K562 (cell line): ENCODE data around the gene LMO2. TPM values are rescaled to one million over a fixed set of nuclear protein-coding genes. Genes with fewer than 3 reads are reported as not detected.

Experiments used
- ATAC-seq: fragments of 200-7000 bp; cut with Tn5 transposase; 3 replicates; pipeline ENCODE4 v1.9.1; 2020; ENCODE audit warnings: moderate library complexity
- BruUV-seq: library from RNA; stranded (reverse); fragments of 400-500 nt; replicated peaks from 2 replicates; lab custom pipeline; 2021; lab: Mats Ljungman, UMichigan
- CTCF ChIA-PET: fragments of 300-600 bp; formaldehyde crosslinking; extraction: SDS; loops from one replicate; lab custom pipeline; 2021; ENCODE audit warnings: low intra/inter-chr PET ratio; lab: Yijun Ruan, JAX
- POLR2A ChIA-PET: fragments of 300-600, 350-650 bp; sonication (Branson Sonifier 250); formaldehyde crosslinking; extraction: SDS; loops from one replicate; lab custom pipeline; 2021; ENCODE audit warnings: antibody characterized with exemption, inconsistent platforms; lab: Yijun Ruan, JAX
- DNase-seq, 4 experiments: peaks; one replicate each; pipeline versions ENCODE4 v3.0.0 to v3.0.0-alpha.2; 2011 to 2018; ENCODE audit warnings: low spot score in 3 of 4, mixed read lengths in 3 of 4; ENCODE audit errors: extremely low read depth in 1 of 4
- FAIRE-seq: peaks from 2 replicates; lab custom pipeline; 2011; peaks lifted over from hg19 to GRCh38; lab: Jason Lieb, UNC
- H2AFZ ChIP-seq: 2 replicates; pipeline ENCODE4 v1.6.0; 2011; ENCODE audit warnings: low read depth, low read length, control low read depth, inconsistent platforms
- H3K27ac ChIP-seq: fragments of 200-600 bp; 3 replicates; pipeline ENCODE4 v1.8.0; 2011; ENCODE audit warnings: low read depth, mild to moderate bottlenecking, control low read depth, inconsistent platforms, low read length, moderate library complexity, mixed read lengths; ENCODE audit errors: extremely low read depth
- H3K27me3 ChIP-seq, 2 experiments: fragments of 300-600 bp in 1 of 2; 2 replicates in 1 of 2; 3 replicates in 1 of 2; pipeline versions ENCODE4 v1.6.0 to v1.8.0; 2011; ENCODE audit warnings: inconsistent platforms in 2 of 2, low read length in 2 of 2, mild to moderate bottlenecking in 1 of 2, mixed read lengths in 1 of 2, moderate library complexity in 1 of 2; ENCODE audit not compliant: control insufficient read depth in 2 of 2, insufficient read depth in 2 of 2
- H3K36me3 ChIP-seq: fragments of 300-600 bp; 3 replicates; pipeline ENCODE4 v1.8.0; 2011; ENCODE audit warnings: mild to moderate bottlenecking, low read length, inconsistent platforms; ENCODE audit not compliant: control insufficient read depth, insufficient read depth
- H3K4me1 ChIP-seq, 2 experiments: fragments of 200-600 bp in 1 of 2; replicated peaks in 1 of 2; 2 replicates in 1 of 2; 3 replicates in 1 of 2; pipeline versions ENCODE4 v1.5.1 to v1.8.0; 2011; ENCODE audit warnings: inconsistent platforms in 2 of 2, low read length in 2 of 2, mild to moderate bottlenecking in 1 of 2, mixed read lengths in 1 of 2, moderate library complexity in 1 of 2; ENCODE audit not compliant: control insufficient read depth in 2 of 2, insufficient read depth in 2 of 2
- H3K4me2 ChIP-seq: 2 replicates; pipeline ENCODE4 v1.6.1; 2011; ENCODE audit warnings: low read length, control low read depth, inconsistent platforms, mixed read lengths; ENCODE audit not compliant: insufficient read depth
- H3K4me3 ChIP-seq: fragments of 200-600 bp; sonication (generic), shearing (Covaris generic); 2 replicates; pipeline ENCODE4 v1.5.1; 2016; ENCODE audit warnings: control low read depth, inconsistent platforms
- H3K79me2 ChIP-seq: fragments of 200-600 bp; 3 replicates; pipeline ENCODE4 v1.8.0; 2011; ENCODE audit warnings: low read length, inconsistent platforms; ENCODE audit not compliant: control insufficient read depth, insufficient read depth
- H3K9ac ChIP-seq, 2 experiments: 2 replicates each; pipeline versions ENCODE4 v1.6.0 to v1.6.1; 2011; ENCODE audit warnings: low read depth in 2 of 2, low read length in 2 of 2, control low read depth in 1 of 2, inconsistent platforms in 1 of 2, mild to moderate bottlenecking in 1 of 2, mixed read lengths in 1 of 2; ENCODE audit not compliant: insufficient read depth in 1 of 2
- H3K9me1 ChIP-seq: one replicate; pipeline ENCODE4 v1.6.0; 2011; ENCODE audit warnings: inconsistent platforms, mild to moderate bottlenecking, low read length, moderate library complexity; ENCODE audit not compliant: control insufficient read depth, insufficient read depth
- H3K9me3 ChIP-seq: replicated peaks from 2 replicates; pipeline ENCODE4 v1.5.1; 2011; ENCODE audit warnings: low read depth, low read length, inconsistent platforms; ENCODE audit not compliant: control insufficient read depth, insufficient read depth
- H4K20me1 ChIP-seq: replicated peaks from 2 replicates; pipeline ENCODE4 v1.6.1; 2011; ENCODE audit warnings: low read length, inconsistent platforms, mixed read lengths; ENCODE audit not compliant: control insufficient read depth, insufficient read depth
- ESRRB ChIP-seq: fragments of 250-450 bp; sonication (Bioruptor Pico); IDR thresholded peaks from 2 replicates; pipeline ENCODE4 v1.5.0; 2020; ENCODE audit warnings: mild to moderate bottlenecking, moderate library complexity, borderline replicate concordance
- FOXP4 ChIP-seq: sonication (generic); formaldehyde crosslinking; IDR thresholded peaks from 2 replicates; pipeline ENCODE4 v1.8.0; 2022; ENCODE audit warnings: mild to moderate bottlenecking, missing genetic modification reagents, borderline replicate concordance
- GATA2 ChIP-seq: sonication (generic); formaldehyde crosslinking; IDR thresholded peaks from 2 replicates; pipeline ENCODE4 v1.4.0; 2020; ENCODE audit warnings: mild to moderate bottlenecking, missing genetic modification reagents
- ILK ChIP-seq: fragments of 450-650 bp; IDR thresholded peaks from 2 replicates; pipeline ENCODE4 v1.6.1; 2016; ENCODE audit warnings: missing genetic modification characterization, low read depth, mild to moderate bottlenecking, missing compliant biosample characterization, moderate library complexity, borderline replicate concordance
- KDM5B ChIP-seq: fragments of 200-600 bp; sonication (generic); IDR thresholded peaks from 2 replicates; pipeline ENCODE4 v1.6.1; 2012; ENCODE audit warnings: low read depth, mild to moderate bottlenecking, moderate library complexity, low read length, control low read depth, inconsistent platforms; ENCODE audit not compliant: insufficient replicate concordance
- PTBP1 ChIP-seq: fragments of 200-400 bp; formaldehyde crosslinking; IDR thresholded peaks from 2 replicates; pipeline ENCODE4 v1.6.1; 2017; ENCODE audit warnings: low read depth, low read length
- RCOR1 ChIP-seq, 2 experiments: IDR thresholded peaks; 2 replicates each; pipeline ENCODE4 v1.6.1; 2012; ENCODE audit warnings: low read depth in 2 of 2, low read length in 2 of 2, borderline replicate concordance in 1 of 2, improper control_type of control experiment in 1 of 2
- SPI1 ChIP-seq: IDR thresholded peaks from 2 replicates; pipeline ENCODE4 v1.6.1; 2011; ENCODE audit warnings: low read depth, low read length, control low read depth, borderline replicate concordance
- ZBTB33 ChIP-seq: sonication (generic); formaldehyde crosslinking; IDR thresholded peaks from 2 replicates; pipeline ENCODE4 v1.8.1; 2023; ENCODE audit warnings: mild to moderate bottlenecking, missing genetic modification reagents
- ZNF592 ChIP-seq: fragments of 450-650 bp; IDR thresholded peaks from 2 replicates; pipeline ENCODE4 v1.6.1; 2017; ENCODE audit warnings: antibody characterized with exemption, mild to moderate bottlenecking
- WGBS: fragments of 100-300 bp; shearing (Covaris generic); methylation state at CpG from one replicate; pipeline ENCODE4 v1.1.6; 2016; ENCODE audit warnings: low coverage, mixed read lengths; ENCODE audit not compliant: insufficient coverage; ENCODE audit errors: missing lambda C conversion rate; 5-methylcytosine and 5-hydroxymethylcytosine counted together
- in situ Hi-C: fragments of 300-500 bp; cut with MboI; formaldehyde crosslinking; loops from 4 replicates; pipeline ENCODE4 v1.15.0; 2018; ENCODE audit warnings: inconsistent platforms, mixed read lengths
- intact Hi-C: fragments of 100-400 bp; cut with micrococcal nuclease; formaldehyde crosslinking; loops from 2 replicates; pipeline ENCODE4 v1.14.2; 2022
- polyA plus RNA-seq, 8 experiments: library from polyadenylated mRNA; depleted of rRNA in 4 of 8; stranded (reverse) in 5 of 8; unstranded in 3 of 8; fragments of >200 nt; fragmentation: Nextera tagmentation in 2 of 8; fragmentation: Illumina TruSeq in 1 of 8; extraction: Ambion mirVana in 2 of 8; extraction: Trizol in 1 of 8; gene quantifications; 2 replicates each; pipeline versions ENCODE4 v1.2.1 to v1.2.3, GENCODE V29; 2011 to 2014; ENCODE audit warnings: inconsistent platforms in 1 of 8, missing spikeins in 1 of 8
- total RNA-seq, 7 experiments: library from RNA; depleted of rRNA in 6 of 7; stranded (reverse); fragments of >200 nt in 6 of 7; fragmentation: Illumina TruSeq in 2 of 7; extraction: Trizol in 2 of 7; gene quantifications; 2 replicates each; pipeline versions ENCODE4 v1.2.1 to v1.2.3, GENCODE V29; 2011 to 2021; ENCODE audit warnings: low replicate concordance in 1 of 7

LMO2 gene
- total and polyA plus RNA-seq, 9 of the 15 experiments (the other 6 are each of a cell fraction or from before 2014, with no cell fraction given) = 6.9 to 126 (median 91.5) TPM

DNA sequence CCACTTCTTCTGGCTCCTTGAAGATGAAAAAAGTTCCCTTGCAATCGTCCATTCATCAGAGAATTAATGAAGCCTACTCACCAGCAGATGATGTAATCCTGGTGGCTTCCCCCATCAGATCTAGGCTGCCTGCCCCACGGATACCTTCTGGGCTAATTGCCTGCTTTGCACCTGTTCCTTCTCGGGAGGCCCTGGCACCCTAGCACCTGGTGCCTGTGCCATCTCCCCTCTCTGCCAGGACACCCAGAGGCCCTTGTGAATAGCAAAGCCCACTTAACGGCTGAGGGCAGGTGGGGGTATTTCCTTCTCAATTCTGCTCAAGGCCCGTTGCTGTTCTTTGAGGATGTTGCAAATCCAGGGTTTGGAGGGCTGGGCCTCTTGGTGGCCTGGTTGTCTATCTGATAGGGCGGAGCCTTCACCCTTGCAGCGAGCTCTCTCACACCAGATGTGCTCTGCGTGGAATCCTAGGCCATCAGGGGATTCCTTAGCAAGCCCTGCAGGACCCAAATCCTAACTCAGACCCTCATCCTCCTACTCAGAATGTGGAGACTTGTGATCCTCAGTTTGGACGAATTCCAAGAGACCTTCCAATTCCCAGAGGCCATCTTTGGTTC, at the start of gene LMO2 (continued):
- no peak for TF ChIP-seq FOXP4 (CRISPR knock-in tag)
- no peak for TF ChIP-seq KDM5B
- TF ChIP-seq ILK = no peak
- TF ChIP-seq ESRRB (CRISPR knock-in tag) = no peak
- TF ChIP-seq RCOR1 (IDR thresholded peaks at IDR 0.05; ENCODE audit: borderline replicate concordance in 1 of 2, low read depth in 2 of 2, low read length in 2 of 2) = peak in 1 of 2 experiments; percentile 17; a peak in 1 of 4 replicates

- TF ChIP-seq SPI1 (no peak), PTBP1 (no peak), ZNF592 (peak; percentile 5; the same call in 1 of the 2 replicates), GATA2 (CRISPR knock-in tag) (no peak), ZBTB33 (CRISPR knock-in tag) (no peak)
- no peak for ATAC-seq
- FAIRE-seq = no peak
- 34% methylated on average over 2 of the region's 2 CpGs for WGBS
- no peaks in the 10 kb centered on the region for H3K9me1 ChIP-seq
- peaks cover 55 to 84% of the 10 kb centered on the region in 2 experiments for H3K4me1 ChIP-seq
- BruUV-seq = no TSS peak
- peak overlapping the region; percentile 41; the same call in 1 of the 2 replicates for H2AFZ ChIP-seq
- H3K27ac ChIP-seq = peak overlapping the region; percentile 98; the same call in 2 of the 3 replicates
- POLR2A ChIA-PET = interaction anchor here (0.9 to 1.3 kb wide), 2 partner anchors 13 to 16 kb away, joined by 3 to 5 read pairs; no protein-coding TSS in a partner anchor
- in situ Hi-C loops (no loop called here), intact Hi-C loops (loop anchor here (2.0 kb wide), 1 partner anchor 70 kb away; no protein-coding TSS in a partner anchor)
- H3K79me2 ChIP-seq = no peaks in the 10 kb centered on the region; the same call in 1 of the 3 replicates
- DNase-seq = no peak
- peak overlapping the region; percentile 4; the same call in 1 of the 2 replicates for H3K4me2 ChIP-seq
- CTCF ChIA-PET = no interaction called here
- H3K9ac ChIP-seq = peak overlapping the region; percentile 53 to 70; a peak in 3 of 4 replicates
- H3K36me3 ChIP-seq = no peaks in the 10 kb centered on the region
- no peaks in the 10 kb centered on the region for H3K27me3 ChIP-seq
- H4K20me1 ChIP-seq = no peaks in the 10 kb centered on the region
- H3K4me3 ChIP-seq = no peak overlapping the region
- H3K9me3 ChIP-seq = no peaks in the 10 kb centered on the region
Measured at GRCh38 chr11:33940538-33940815, 48.6 kb upstream of the LMO2 start.
